Ovary (tissue), 9 donors: ENCODE data around the gene MKRN2OS. TPM values are rescaled to one million over a fixed set of nuclear protein-coding genes. Genes with fewer than 3 reads are reported as not detected.

Experiments
- DNase-seq, 5 donors: peaks; one replicate each; pipeline ENCODE4 v3.0.0-alpha.2; 2019 to 2020
- H3K27ac ChIP-seq, 2 donors: fragments of 200-600 bp; one replicate each; pipeline versions ENCODE4 v1.5.1 to v1.8.0; 2019 to 2022
- H3K27me3 ChIP-seq: fragments of 200-600 bp; one replicate; pipeline ENCODE4 v1.8.0; 2022
- H3K36me3 ChIP-seq: fragments of 200-600 bp; sonication (generic); one replicate; pipeline ENCODE4 v1.5.1; 2019
- H3K4me1 ChIP-seq: one replicate; pipeline ENCODE4 v1.8.1; 2013; ENCODE audit warnings: mild to moderate bottlenecking, moderate library complexity; ENCODE audit not compliant: insufficient read depth
- H3K4me3 ChIP-seq: fragments of 200-600 bp; sonication (generic); one replicate; pipeline ENCODE4 v1.5.1; 2017
- H3K9me3 ChIP-seq, 2 donors: fragments of 200-600 bp in 1 of 2; sonication (generic) in 1 of 2; one replicate each; pipeline versions ENCODE4 v1.5.1 to v1.8.1; 2013 to 2019; ENCODE audit warnings: mild to moderate bottlenecking in 1 of 2, moderate library complexity in 1 of 2
- EP300 ChIP-seq: sonication (generic); formaldehyde crosslinking; IDR thresholded peaks from one replicate; pipeline ENCODE4 v1.6.1; 2017; ENCODE audit warnings: antibody characterized with exemption
- POLR2A ChIP-seq: fragments of 450-650 bp; IDR thresholded peaks from one replicate; pipeline ENCODE4 v1.6.1; 2017; ENCODE audit warnings: antibody characterized with exemption, mild to moderate bottlenecking, moderate library complexity
- WGBS, 3 donors: extraction: QIAGEN DNeasy Blood & Tissue Kit in 1 of 3; methylation state at CpG; one replicate each; pipeline versions ENCODE4 v1.1.5 to v1.1.7; 2013 to 2017; 5-methylcytosine and 5-hydroxymethylcytosine counted together
- intact Hi-C, 4 donors: fragments of 100-400 bp; cut with DNase I; formaldehyde crosslinking; loops; one replicate each; pipeline versions ENCODE4 v1.11.0 to v1.15.1; 2022 to 2023
- polyA plus RNA-seq, 2 donors: library from polyadenylated mRNA; stranded (reverse); fragments of 200-250 nt in 1 of 2; fragments of 350-450 nt in 1 of 2; fragmentation: Illumina TruSeq in 1 of 2; extraction: RNeasy Lipid Tissue Mini Kit (QIAGEN cat#74804) in 1 of 2; gene quantifications; one replicate each; pipeline ENCODE4 v1.2.3, GENCODE V29; 2013 to 2014
- total RNA-seq, 7 donors: library from RNA; depleted of rRNA in 2 of 7; stranded (reverse); fragments of >200 nt in 2 of 7; fragmentation: NEBNext Ultra II Directional in 3 of 7; extraction: Animal tissue kit (Norgen Biotek cat#: 25700) in 3 of 7; gene quantifications; one replicate each; pipeline versions ENCODE4 v1.1.0 to v1.2.4, GENCODE V29; 2016 to 2023
- TF ChIP-seq, protein P1 (sequence below), 3 donors: fragments of 450-650 bp in 2 of 3; fragments of 200-600 bp in 1 of 3; IDR thresholded peaks; one replicate each; pipeline versions ENCODE4 v1.5.1 to v1.8.0; 2016 to 2022; ENCODE audit warnings: antibody characterized with exemption in 3 of 3, mild to moderate bottlenecking in 1 of 3
- donor health status: DM: no; HTN: no; CAD: no; lungs with moderate emphysema.
- donor health status: DM: no; HTN: no; CAD: no.
- donor health status: Bipolar disorder and iron deficiency.
- donor health status: DM: yes; HTN: yes; CAD: no.
- donor health status: DM: no; HTN: no; CAD: no.
- donor health status: DM: yes; HTN: yes; CAD: no.

The MKRN2OS gene
- total and polyA plus RNA-seq, 9 donors = 0.27 to 1.1 TPM; not detected in 7

DNA sequence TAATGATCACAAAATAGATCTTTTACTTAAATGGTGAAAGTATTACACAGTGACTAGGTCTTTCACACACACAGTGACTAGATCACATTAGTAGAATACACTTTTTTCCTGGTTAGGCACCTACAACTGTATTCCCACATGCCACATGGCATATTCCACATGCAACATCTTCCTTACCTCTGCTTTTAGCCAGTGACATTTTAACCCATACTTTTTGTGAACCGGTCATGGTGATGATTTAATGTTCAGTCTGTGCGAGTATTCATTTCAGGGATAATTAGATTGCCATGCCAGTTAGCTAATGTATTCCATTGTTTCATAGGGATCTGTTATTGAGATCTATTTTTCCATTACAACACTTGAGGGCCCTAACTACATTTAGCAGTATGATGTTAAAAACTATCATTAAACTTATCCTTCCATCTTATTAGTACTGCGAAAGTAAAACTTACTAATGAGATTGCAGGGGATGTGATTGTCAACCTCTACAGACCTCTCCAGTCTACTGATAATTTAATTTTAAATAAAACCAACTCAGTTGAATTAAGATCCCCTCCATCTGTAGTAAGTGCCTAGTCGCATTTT is 32.7 kb downstream of the MKRN2OS start:
- Histone ChIP-seq H3K9me3 (no peaks in the 10 kb centered on the region), H3K36me3 (no peaks in the 10 kb centered on the region), H3K4me3 (no peak overlapping the region), H3K4me1 (peaks cover 13% of the 10 kb centered on the region), H3K27me3 (no peaks in the 10 kb centered on the region), H3K27ac (no peak overlapping the region)
- no peak for DNase-seq
- WGBS, 3 donors = 93 to 98% (median 96%) methylated on average over 4 of the region's 4 CpGs
- intact Hi-C loops = no loop called here
- TF ChIP-seq EP300 = no peak
- TF ChIP-seq, protein P1, sequence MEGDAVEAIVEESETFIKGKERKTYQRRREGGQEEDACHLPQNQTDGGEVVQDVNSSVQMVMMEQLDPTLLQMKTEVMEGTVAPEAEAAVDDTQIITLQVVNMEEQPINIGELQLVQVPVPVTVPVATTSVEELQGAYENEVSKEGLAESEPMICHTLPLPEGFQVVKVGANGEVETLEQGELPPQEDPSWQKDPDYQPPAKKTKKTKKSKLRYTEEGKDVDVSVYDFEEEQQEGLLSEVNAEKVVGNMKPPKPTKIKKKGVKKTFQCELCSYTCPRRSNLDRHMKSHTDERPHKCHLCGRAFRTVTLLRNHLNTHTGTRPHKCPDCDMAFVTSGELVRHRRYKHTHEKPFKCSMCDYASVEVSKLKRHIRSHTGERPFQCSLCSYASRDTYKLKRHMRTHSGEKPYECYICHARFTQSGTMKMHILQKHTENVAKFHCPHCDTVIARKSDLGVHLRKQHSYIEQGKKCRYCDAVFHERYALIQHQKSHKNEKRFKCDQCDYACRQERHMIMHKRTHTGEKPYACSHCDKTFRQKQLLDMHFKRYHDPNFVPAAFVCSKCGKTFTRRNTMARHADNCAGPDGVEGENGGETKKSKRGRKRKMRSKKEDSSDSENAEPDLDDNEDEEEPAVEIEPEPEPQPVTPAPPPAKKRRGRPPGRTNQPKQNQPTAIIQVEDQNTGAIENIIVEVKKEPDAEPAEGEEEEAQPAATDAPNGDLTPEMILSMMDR (IDR thresholded peaks at IDR 0.05) = no peak
- no peak for TF ChIP-seq POLR2A

DNA sequence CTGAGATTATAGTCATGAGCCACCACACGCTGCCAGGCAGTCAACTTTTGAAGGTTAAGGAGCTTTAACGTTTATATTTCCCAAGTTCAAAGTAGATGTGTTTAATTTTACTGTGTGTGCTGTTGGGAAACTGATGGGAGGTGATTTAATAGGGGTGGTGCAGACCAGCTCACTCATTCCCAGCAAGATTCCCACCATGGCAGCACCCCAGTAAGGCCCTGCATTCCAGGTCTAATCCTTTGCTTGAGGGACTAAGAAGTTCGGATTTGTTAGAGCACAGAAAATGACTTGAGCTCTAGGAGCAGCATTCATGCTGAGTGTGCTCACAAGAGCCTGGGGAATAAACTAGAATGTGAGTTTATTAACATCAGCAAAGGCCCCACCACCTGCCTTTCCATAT is 35.8 kb downstream of the MKRN2OS start:
- Histone ChIP-seq H3K27me3 (no peaks in the 10 kb centered on the region), H3K9me3 (no peaks in the 10 kb centered on the region), H3K27ac (peak overlapping the region in 1 of 2 donors; percentile 11), H3K36me3 (no peaks in the 10 kb centered on the region), H3K4me3 (no peak overlapping the region), H3K4me1 (peaks cover 15% of the 10 kb centered on the region)
- no peak for TF ChIP-seq POLR2A
- no peak for TF ChIP-seq EP300
- TF ChIP-seq, protein P1 (IDR thresholded peaks at IDR 0.05) = no peak
- intact Hi-C loops = no loop called here
- DNase-seq = no peak
- WGBS, 3 donors = 76 to 89% (median 80%) methylated on average over 3 of the region's 3 CpGs

DNA sequence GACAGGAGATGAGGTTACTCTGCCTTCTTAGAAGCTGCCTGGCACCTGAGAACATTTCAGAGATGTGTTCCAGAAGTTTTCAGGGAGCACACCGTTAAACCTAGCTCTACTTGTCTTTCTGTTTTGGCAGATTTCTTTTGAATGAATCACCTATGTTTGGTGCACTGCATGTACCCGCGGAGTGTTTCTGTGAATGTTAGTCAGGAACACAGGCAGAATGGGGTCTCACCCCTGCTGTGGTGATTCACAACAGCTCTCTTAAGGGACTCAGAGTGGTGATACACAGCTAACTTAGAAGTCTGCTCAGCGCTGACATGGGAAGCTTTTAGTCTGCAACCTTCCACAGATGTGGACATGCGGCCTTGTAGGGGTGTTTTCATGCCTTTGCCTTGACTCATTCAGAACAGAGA is 37.0 kb downstream of the MKRN2OS start:
- TF ChIP-seq, protein P1 (IDR thresholded peaks at IDR 0.05) = no peak
- TF ChIP-seq EP300 = no peak
- no peak for TF ChIP-seq POLR2A
- Histone ChIP-seq H3K36me3 (no peaks in the 10 kb centered on the region), H3K4me1 (peaks cover 15% of the 10 kb centered on the region), H3K4me3 (no peak overlapping the region), H3K27ac (peak overlapping the region; percentile 31 to 54), H3K9me3 (no peaks in the 10 kb centered on the region), H3K27me3 (no peaks in the 10 kb centered on the region)
- peak; percentile 24 to 78 (median 60) for DNase-seq
- intact Hi-C loops = no loop called here
- 8 to 14% (median 11%) methylated on average over 5 of the region's 5 CpGs for WGBS, 3 donors

DNA sequence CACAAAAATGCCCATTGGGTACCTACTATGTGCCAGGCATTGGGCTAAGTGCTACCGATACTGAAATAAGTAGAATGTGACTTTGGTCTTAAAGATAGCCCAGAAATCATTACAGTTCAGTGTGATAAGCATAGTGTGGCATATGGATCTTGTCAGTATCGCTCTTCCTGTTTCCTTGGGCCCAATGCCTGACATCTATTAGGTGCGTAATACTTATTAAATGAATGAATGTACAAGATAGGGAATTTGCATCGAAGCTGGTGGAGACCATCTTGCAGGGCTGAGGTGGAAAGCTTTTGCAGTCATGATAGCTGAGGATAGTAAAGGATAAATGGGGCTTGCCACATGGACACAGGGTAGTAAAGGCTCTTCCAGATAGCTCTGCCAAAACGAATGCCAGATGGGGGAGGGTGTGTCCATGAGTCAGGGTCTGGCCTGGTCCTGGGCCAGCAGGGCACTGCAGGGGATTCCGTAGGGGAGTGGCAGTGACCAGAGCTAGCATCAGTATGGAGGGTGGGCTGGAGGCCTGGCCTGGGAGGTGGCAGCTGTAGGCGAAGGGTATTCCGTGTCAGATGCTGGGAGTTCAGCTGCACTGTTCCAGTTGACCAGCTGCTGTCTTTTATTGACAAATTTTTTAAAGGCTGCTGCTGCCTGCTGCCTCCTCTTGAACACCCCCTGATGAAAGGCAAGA is 37.6 kb downstream of the MKRN2OS start:
- H3K4me3 ChIP-seq = no peak overlapping the region
- H3K4me1 ChIP-seq = peaks cover 15% of the 10 kb centered on the region
- WGBS, 3 donors = 33 to 39% (median 37%) methylated on average over 8 of the region's 8 CpGs
- intact Hi-C loops = no loop called here
- H3K36me3 ChIP-seq = no peaks in the 10 kb centered on the region
- no peak for TF ChIP-seq EP300
- TF ChIP-seq, protein P1 (IDR thresholded peaks at IDR 0.05) = no peak
- no peak for TF ChIP-seq POLR2A
- H3K27me3 ChIP-seq = no peaks in the 10 kb centered on the region
- DNase-seq = peak; percentile 33 to 59 (median 43)
- no peaks in the 10 kb centered on the region for H3K9me3 ChIP-seq
- peak overlapping the region; percentile 31 to 54 for H3K27ac ChIP-seq
